ENCODE measurements around the gene EFHC1.

GRCh38 chr6:52496631-52497030 lies 76.5 kb downstream of the EFHC1 start:
- TF ChIP-seq POLR2A (IDR thresholded peaks at IDR 0.05) (no peak), CTCF (IDR thresholded peaks at IDR 0.05) (no peak)
